B cell (primary cell): Measurements from ENCODE around the gene FBF1. TPM values are rescaled to one million over a fixed set of nuclear protein-coding genes. Genes with fewer than 3 reads are reported as not detected.
A peak's percentile ranks its signal among the peaks of the same experiment; 100 is the strongest.

ENCODE experiments used
- ATAC-seq: fragments of 200-7000 bp; cut with Tn5 transposase; one replicate; pipeline ENCODE4 v1.10.0; 2021; ENCODE audit warnings: low read depth, mild to moderate bottlenecking, moderate number of reproducible peaks, moderate library complexity
- CTCF ChIA-PET: fragments of 350-600 bp; sonication (Branson Sonifier 250); formaldehyde crosslinking; loops from one replicate; lab custom pipeline; 2021; ENCODE audit warnings: antibody characterized with exemption, inconsistent platforms; lab: Charles Lee
- POLR2A ChIA-PET: fragments of 350-600 bp; sonication (Branson Sonifier 250); formaldehyde crosslinking; loops from one replicate; lab custom pipeline; 2021; ENCODE audit warnings: antibody characterized with exemption; lab: Charles Lee
- DNase-seq: peaks from one replicate; pipeline ENCODE4 v3.0.0; 2013
- H2AFZ ChIP-seq: 2 replicates; pipeline ENCODE4 v1.6.1; 2012; ENCODE audit warnings: mild to moderate bottlenecking, low read depth, low read length; ENCODE audit not compliant: insufficient read depth, poor library complexity, severe bottlenecking
- H3K27ac ChIP-seq, 2 donors: 1 replicate in 1 of 2; 2 replicates in 1 of 2; pipeline ENCODE4 v1.5.1; 2012 to 2013; ENCODE audit warnings: low read length in 2 of 2, mild to moderate bottlenecking in 2 of 2, moderate library complexity in 1 of 2
- H3K27me3 ChIP-seq, 4 experiments: fragments of 200-600 bp in 1 of 4; sonication (generic) in 1 of 4; replicated peaks in 1 of 4; 1 replicate in 2 of 4; 2 replicates in 2 of 4; pipeline versions ENCODE4 v1.6.1 to v1.7.0; 2013 to 2016; ENCODE audit warnings: low read length in 3 of 4, mild to moderate bottlenecking in 2 of 4, mixed read lengths in 1 of 4, moderate library complexity in 1 of 4; ENCODE audit not compliant: insufficient read depth in 4 of 4, control insufficient read depth in 3 of 4; ENCODE audit errors: control extremely low read depth in 1 of 4
- H3K36me3 ChIP-seq, 2 experiments: replicated peaks in 1 of 2; 1 replicate in 1 of 2; 2 replicates in 1 of 2; pipeline versions ENCODE4 v1.6.1 to v1.7.1; 2013; ENCODE audit warnings: low read length in 1 of 2; ENCODE audit not compliant: insufficient read depth in 2 of 2, control insufficient read depth in 1 of 2; ENCODE audit errors: control extremely low read depth in 1 of 2, extremely low read depth in 1 of 2
- H3K4me1 ChIP-seq, 2 donors: fragments of 200-600 bp in 1 of 2; sonication (generic) in 1 of 2; 1 replicate in 1 of 2; 2 replicates in 1 of 2; pipeline versions ENCODE4 v1.5.1 to v1.6.1; 2013 to 2017; ENCODE audit warnings: low read length in 2 of 2; ENCODE audit not compliant: control insufficient read depth in 2 of 2, insufficient read depth in 2 of 2
- H3K4me2 ChIP-seq: replicated peaks from 2 replicates; pipeline ENCODE3; 2012; ENCODE audit warnings: mild to moderate bottlenecking, low read depth, low read length; ENCODE audit not compliant: poor library complexity, severe bottlenecking
- H3K4me3 ChIP-seq, 5 experiments: fragments of 200-600 bp in 1 of 5; sonication (generic) in 1 of 5; 1 replicate in 3 of 5; 2 replicates in 2 of 5; pipeline versions ENCODE4 v1.5.1 to v1.7.0; 2011 to 2016; ENCODE audit warnings: low read length in 4 of 5, mild to moderate bottlenecking in 4 of 5, low read depth in 2 of 5, control low read depth in 1 of 5, moderate library complexity in 1 of 5; ENCODE audit not compliant: insufficient read depth in 1 of 5; ENCODE audit errors: control extremely low read depth in 1 of 5, extremely low read depth in 1 of 5
- H3K79me2 ChIP-seq: fragments of 200-600 bp; sonication (generic); one replicate; pipeline ENCODE4 v1.6.0; 2016; ENCODE audit warnings: low read length; ENCODE audit not compliant: control insufficient read depth, insufficient read depth
- H3K9ac ChIP-seq: fragments of 200-600 bp; sonication (generic); 2 replicates; pipeline ENCODE4 v1.6.1; 2017; ENCODE audit warnings: mild to moderate bottlenecking, low read length, moderate library complexity
- H3K9me3 ChIP-seq, 3 donors: one replicate each; pipeline versions ENCODE4 v1.6.1 to v1.7.1; 2013; ENCODE audit warnings: low read length in 2 of 3; ENCODE audit not compliant: control insufficient read depth in 2 of 3, insufficient read depth in 1 of 3; ENCODE audit errors: control extremely low read depth in 1 of 3
- H4K20me1 ChIP-seq: 2 replicates; pipeline ENCODE4 v1.6.0; 2012; ENCODE audit warnings: mild to moderate bottlenecking, low read length; ENCODE audit not compliant: insufficient read depth, control insufficient read depth, poor library complexity, severe bottlenecking
- H3K27ac Mint-ChIP-seq: one replicate; pipeline ENCODE4 v1.8.0; 2021; ENCODE audit warnings: mixed read lengths
- H3K27me3 Mint-ChIP-seq: one replicate; pipeline ENCODE4 v1.8.0; 2021; ENCODE audit warnings: mixed read lengths
- H3K4me1 Mint-ChIP-seq: one replicate; pipeline ENCODE4 v1.8.0; 2021; ENCODE audit warnings: mixed read lengths
- H3K4me3 Mint-ChIP-seq: one replicate; pipeline ENCODE4 v1.8.0; 2021; ENCODE audit warnings: mixed read lengths
- H3K9me3 Mint-ChIP-seq: one replicate; pipeline ENCODE4 v1.8.0; 2022; ENCODE audit warnings: mixed read lengths; ENCODE audit not compliant: insufficient read depth
- EZH2 ChIP-seq: IDR thresholded peaks from 2 replicates; pipeline ENCODE4 v1.6.1; 2012; ENCODE audit warnings: borderline replicate concordance, low read depth, mild to moderate bottlenecking, moderate library complexity, low read length; ENCODE audit not compliant: insufficient read depth, poor library complexity, severe bottlenecking
- WGBS: methylation state at CpG from one replicate; pipeline ENCODE4 v1.1.5; 2013; ENCODE audit warnings: missing lambda C conversion rate; ENCODE audit not compliant: insufficient coverage; 5-methylcytosine and 5-hydroxymethylcytosine counted together
- intact Hi-C: fragments of 100-400 bp; cut with micrococcal nuclease; formaldehyde crosslinking; loops from one replicate; pipeline ENCODE4 v1.10.0; 2022
- polyA plus RNA-seq: library from polyadenylated mRNA; depleted of rRNA; stranded (reverse); fragments of >200 nt; gene quantifications from 2 replicates; pipeline ENCODE4 v1.2.3, GENCODE V29; 2012
- total RNA-seq, 2 donors: library from RNA; stranded (reverse); fragments of 120-200 nt in 1 of 2; gene quantifications; 1 replicate in 1 of 2; 2 replicates in 1 of 2; pipeline versions ENCODE4 v1.2.3 to v1.2.4, GENCODE V29; 2013 to 2022
- TF ChIP-seq, protein P1 (sequence below): fragments of 200-600 bp; IDR thresholded peaks from one replicate; pipeline ENCODE4 v1.8.0; 2022; ENCODE audit warnings: antibody characterized with exemption, mild to moderate bottlenecking

The FBF1 gene
- total and polyA plus RNA-seq, 2 donors (not counting 1 experiment from before 2014, with no cell fraction given): 21.6 to 31.5 TPM

DNA sequence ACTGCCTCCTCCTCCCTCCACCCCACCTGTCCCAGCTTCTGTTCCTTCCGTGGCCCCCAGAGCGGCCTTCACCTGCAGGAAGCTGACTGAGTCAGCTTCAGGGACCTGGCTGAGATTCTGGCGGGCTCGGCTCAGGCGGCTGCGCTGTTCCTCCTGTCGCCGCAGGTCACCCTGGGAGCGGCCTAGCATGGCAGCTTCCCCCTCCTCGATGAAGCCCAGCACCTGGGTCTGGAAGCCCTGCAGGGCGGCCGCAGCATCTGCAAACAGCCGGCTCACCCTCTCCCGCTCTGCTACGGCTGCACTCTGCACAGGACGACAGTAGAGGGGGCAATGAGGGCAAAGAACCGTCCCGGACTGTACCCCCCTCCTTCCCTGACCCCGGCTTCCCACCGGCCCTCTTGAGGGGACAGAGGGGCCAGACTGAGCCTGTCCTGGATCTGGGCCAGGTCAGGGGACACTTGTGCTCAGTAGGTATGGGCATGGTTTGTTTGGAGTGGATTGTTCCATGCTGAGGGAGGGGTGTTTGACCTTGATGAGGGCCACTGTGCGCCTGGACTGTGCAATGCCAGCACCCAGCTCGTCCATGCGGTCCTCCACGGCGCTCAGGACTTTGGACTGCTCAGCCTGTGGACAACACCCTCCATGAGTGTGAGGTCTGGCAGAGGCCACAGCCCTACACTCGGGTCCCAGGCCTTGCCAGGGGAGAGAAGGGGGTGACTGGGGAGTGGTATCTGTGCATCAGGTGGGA is 64.5 kb downstream of the FBF1 start:
- Mint-ChIP-seq H3K27me3 (peaks cover 4% of the 10 kb centered on the region), H3K27ac (peak overlapping the region; percentile 91), H3K4me3 (peak overlapping the region; percentile 90), H3K9me3 (no peaks in the 10 kb centered on the region), H3K4me1 (peaks cover 35% of the 10 kb centered on the region)
- DNase-seq (peak; percentile 82), ATAC-seq (peak; percentile 74)
- POLR2A ChIA-PET: interaction anchor here (0.7 to 3.3 kb wide), 12 partner anchors 12 to 100 kb away, joined by 3 to 24 read pairs (median 6); partner anchors contain the start of genes MRPL38, TRIM65, UNC13D and UNK
- H2AFZ ChIP-seq: peak overlapping the region; percentile 94
- H3K9me3 ChIP-seq: no peaks in the 10 kb centered on the region
- 20% methylated on average over 25 of the region's 26 CpGs for WGBS
- peaks cover 0 to 7% (median 1%) of the 10 kb centered on the region in 4 experiments for H3K27me3 ChIP-seq
- H3K79me2 ChIP-seq: no peaks in the 10 kb centered on the region
- H4K20me1 ChIP-seq: no peaks in the 10 kb centered on the region
- H3K27ac ChIP-seq: peak overlapping the region; percentile 50 to 55
- intact Hi-C loops: loop anchor here (1.0 to 5.0 kb wide), 5 partner anchors 12 to 34 kb away; partner anchors contain the start of genes MRPL38, TRIM65, UNC13D and WBP2
- TF ChIP-seq EZH2: no peak
- TF ChIP-seq, protein P1, sequence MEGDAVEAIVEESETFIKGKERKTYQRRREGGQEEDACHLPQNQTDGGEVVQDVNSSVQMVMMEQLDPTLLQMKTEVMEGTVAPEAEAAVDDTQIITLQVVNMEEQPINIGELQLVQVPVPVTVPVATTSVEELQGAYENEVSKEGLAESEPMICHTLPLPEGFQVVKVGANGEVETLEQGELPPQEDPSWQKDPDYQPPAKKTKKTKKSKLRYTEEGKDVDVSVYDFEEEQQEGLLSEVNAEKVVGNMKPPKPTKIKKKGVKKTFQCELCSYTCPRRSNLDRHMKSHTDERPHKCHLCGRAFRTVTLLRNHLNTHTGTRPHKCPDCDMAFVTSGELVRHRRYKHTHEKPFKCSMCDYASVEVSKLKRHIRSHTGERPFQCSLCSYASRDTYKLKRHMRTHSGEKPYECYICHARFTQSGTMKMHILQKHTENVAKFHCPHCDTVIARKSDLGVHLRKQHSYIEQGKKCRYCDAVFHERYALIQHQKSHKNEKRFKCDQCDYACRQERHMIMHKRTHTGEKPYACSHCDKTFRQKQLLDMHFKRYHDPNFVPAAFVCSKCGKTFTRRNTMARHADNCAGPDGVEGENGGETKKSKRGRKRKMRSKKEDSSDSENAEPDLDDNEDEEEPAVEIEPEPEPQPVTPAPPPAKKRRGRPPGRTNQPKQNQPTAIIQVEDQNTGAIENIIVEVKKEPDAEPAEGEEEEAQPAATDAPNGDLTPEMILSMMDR: peak; percentile 43
- H3K4me2 ChIP-seq: peak overlapping the region; percentile 98
- no peaks in the 10 kb centered on the region for H3K36me3 ChIP-seq
- CTCF ChIA-PET: interaction anchor here (0.6 to 5.6 kb wide), 20 partner anchors 10 to 1239 kb away, joined by 3 to 52 read pairs (median 4); partner anchors contain the start of genes GALK1, MRPL38, TRIM65 and UNK
- peaks cover 30 to 44% of the 10 kb centered on the region in 2 donors for H3K4me1 ChIP-seq
- peak overlapping the region; percentile 76 for H3K9ac ChIP-seq
- peak overlapping the region in 4 of 5 experiments; percentile 24 to 69 (median 52) for H3K4me3 ChIP-seq

DNA sequence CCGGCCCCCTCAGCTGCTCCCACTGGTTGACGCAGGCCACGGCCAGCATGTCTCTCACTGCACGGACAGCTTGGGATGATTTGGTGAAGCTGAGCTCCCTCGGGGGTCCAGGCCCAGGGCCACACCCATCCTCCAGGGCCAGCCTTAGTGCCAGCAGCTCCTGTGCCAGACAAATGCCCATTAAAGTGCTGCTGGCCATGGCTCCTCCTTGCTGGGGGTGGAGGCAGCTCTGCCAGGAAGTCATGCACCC is 65.0 kb downstream of the FBF1 start:
- Histone ChIP-seq H3K4me1 (peaks cover 30 to 44% of the 10 kb centered on the region in 2 donors), H3K27me3 (peaks cover 0 to 7% (median 1%) of the 10 kb centered on the region in 4 experiments), H3K36me3 (no peaks in the 10 kb centered on the region), H3K9ac (peak overlapping the region; percentile 76), H3K4me2 (peak overlapping the region; percentile 98), H3K79me2 (no peaks in the 10 kb centered on the region), H3K4me3 (peak overlapping the region in 4 of 5 experiments; percentile 24 to 69 (median 52)), H2AFZ (peak overlapping the region; percentile 94), H3K27ac (peak overlapping the region; percentile 50 to 55), H4K20me1 (no peaks in the 10 kb centered on the region), H3K9me3 (no peaks in the 10 kb centered on the region)
- DNase-seq (no peak), ATAC-seq (no peak)
- POLR2A ChIA-PET: interaction anchor here (0.8 to 2.0 kb wide), 9 partner anchors 11 to 99 kb away, joined by 3 to 18 read pairs (median 5); partner anchors contain the start of genes UNC13D, UNK and WBP2
- TF ChIP-seq, protein P1: no peak
- TF ChIP-seq EZH2: no peak
- Mint-ChIP-seq H3K4me1 (peaks cover 35% of the 10 kb centered on the region), H3K27ac (peak overlapping the region; percentile 91), H3K9me3 (no peaks in the 10 kb centered on the region), H3K4me3 (peak overlapping the region; percentile 90), H3K27me3 (peaks cover 4% of the 10 kb centered on the region)
- CTCF ChIA-PET: interaction anchor here (0.6 to 5.6 kb wide), 18 partner anchors 10 to 1239 kb away, joined by 3 to 52 read pairs (median 4); partner anchors contain the start of genes MRPL38, TRIM65 and WBP2
- intact Hi-C loops: loop anchor here (1.0 to 5.0 kb wide), 5 partner anchors 12 to 34 kb away; partner anchors contain the start of genes MRPL38, TRIM65, UNC13D and WBP2
- 41% methylated on average over 5 of the region's 5 CpGs for WGBS
